Measurements from ENCODE around the gene CTBS.

The CTBS gene

GRCh38 chr1:84506729-84507453 is 67.3 kb downstream of the CTBS start:
- peak overlapping the region; percentile 85 for H3K27ac ChIP-seq
- TF ChIP-seq ZFX (IDR thresholded peaks at IDR 0.05; ENCODE audit: borderline replicate concordance) (no peak), CTCF (IDR thresholded peaks at IDR 0.05) (no peak; the same call in 1 of the 2 replicates)

GRCh38 chr1:84506002-84506728 is 68.1 kb downstream of the CTBS start, which contains the start of the genes GNG5 and SPATA1:
Gene GNG5, minus strand, starts transcription at chr1:84506581. Its CDS starts 490 bp downstream, at chr1:84506091.
Gene SPATA1, plus strand, starts transcription at chr1:84506386. Its CDS starts 9,974 bp downstream, at chr1:84516360.
- no peak for TF ChIP-seq ZFX (IDR thresholded peaks at IDR 0.05; ENCODE audit: borderline replicate concordance)
- TF ChIP-seq CTCF (IDR thresholded peaks at IDR 0.05), result no peak; the same call in 1 of the 2 replicates
- H3K27ac ChIP-seq, result peak within 1 kb of the TSS; percentile 85

GRCh38 chr1:84505493-84506001 is 68.7 kb downstream of the CTBS start:
- no peak for TF ChIP-seq ZFX (IDR thresholded peaks at IDR 0.05; ENCODE audit: borderline replicate concordance)
- no peak for TF ChIP-seq CTCF (IDR thresholded peaks at IDR 0.05)
- H3K27ac ChIP-seq, result peak overlapping the region; percentile 85

GRCh38 chr1:84504580-84505492 is 69.4 kb downstream of the CTBS start:
- peak overlapping the region; percentile 85 for H3K27ac ChIP-seq
- TF ChIP-seq CTCF (IDR thresholded peaks at IDR 0.05), result no peak
- no peak for TF ChIP-seq ZFX (IDR thresholded peaks at IDR 0.05; ENCODE audit: borderline replicate concordance)

GRCh38 chr1:84502927-84503326 is 71.3 kb downstream of the CTBS start:
- no peak for TF ChIP-seq CTCF (IDR thresholded peaks at IDR 0.05)
- no peak for TF ChIP-seq ZFX (IDR thresholded peaks at IDR 0.05; ENCODE audit: borderline replicate concordance)
- H3K27ac ChIP-seq, result no peak overlapping the region
